K562 (cell line): ENCODE data around the gene ADAM10. TPM values are rescaled to one million over a fixed set of nuclear protein-coding genes. Genes with fewer than 3 reads are reported as not detected.

ENCODE experiments used
- BCOR ChIP-seq: fragments of 450-650 bp; IDR thresholded peaks from 2 replicates; pipeline ENCODE4 v1.6.1; 2016
- BRD4 ChIP-seq: fragments of 200-600 bp; sonication (generic); IDR thresholded peaks from 2 replicates; pipeline ENCODE4 v1.6.1; 2017; ENCODE audit warnings: inconsistent platforms
- ESRRB ChIP-seq: fragments of 250-450 bp; sonication (Bioruptor Pico); IDR thresholded peaks from 2 replicates; pipeline ENCODE4 v1.5.0; 2020; ENCODE audit warnings: mild to moderate bottlenecking, moderate library complexity, borderline replicate concordance
- ETV5 ChIP-seq: sonication (generic); formaldehyde crosslinking; IDR thresholded peaks from 2 replicates; pipeline ENCODE4 v1.4.0; 2020; ENCODE audit warnings: low read depth, mild to moderate bottlenecking, missing genetic modification reagents
- KDM1A ChIP-seq, 2 experiments: fragments of 450-650 bp; IDR thresholded peaks; 2 replicates each; pipeline ENCODE4 v1.6.1; 2016; ENCODE audit warnings: mild to moderate bottlenecking in 2 of 2
- PCBP1 ChIP-seq: fragments of 200-400 bp; formaldehyde crosslinking; IDR thresholded peaks from 2 replicates; pipeline ENCODE4 v1.6.1; 2018; ENCODE audit warnings: mild to moderate bottlenecking, low read depth, low read length; ENCODE audit not compliant: poor library complexity, severe bottlenecking
- PHF8 ChIP-seq: fragments of 200-600 bp; sonication (generic); IDR thresholded peaks from 2 replicates; pipeline ENCODE4 v1.6.1; 2012; ENCODE audit warnings: mixed run types, mild to moderate bottlenecking, inconsistent platforms, low read length, moderate library complexity, borderline replicate concordance
- POLR2G ChIP-seq: fragments of 200-400 bp; formaldehyde crosslinking; IDR thresholded peaks from 2 replicates; pipeline ENCODE4 v1.6.1; 2017; ENCODE audit warnings: low read depth, mild to moderate bottlenecking, antibody characterized with exemption, low read length, moderate library complexity
- POLR2H ChIP-seq: IDR thresholded peaks from 2 replicates; pipeline ENCODE4 v1.6.1; 2016; ENCODE audit warnings: missing genetic modification characterization, low read depth, mild to moderate bottlenecking, control low read depth, missing compliant biosample characterization, moderate library complexity
- RBM17 ChIP-seq: fragments of 200-400 bp; formaldehyde crosslinking; IDR thresholded peaks from 2 replicates; pipeline ENCODE4 v1.6.1; 2017; ENCODE audit warnings: low read depth, mild to moderate bottlenecking, low read length, borderline replicate concordance
- RBM25 ChIP-seq: fragments of 200-400 bp; formaldehyde crosslinking; IDR thresholded peaks from 2 replicates; pipeline ENCODE4 v1.6.1; 2018; ENCODE audit warnings: low read length, low read depth, moderate library complexity; ENCODE audit not compliant: severe bottlenecking
- SMARCE1 ChIP-seq: fragments of 450-650 bp; IDR thresholded peaks from 2 replicates; pipeline ENCODE4 v1.7.1; 2016; ENCODE audit warnings: mild to moderate bottlenecking
- TEAD4 ChIP-seq, 2 experiments: sonication (generic) in 1 of 2; formaldehyde crosslinking in 1 of 2; IDR thresholded peaks; 2 replicates each; pipeline versions ENCODE4 v1.6.1 to v1.8.0; 2012 to 2022; ENCODE audit warnings: borderline replicate concordance in 1 of 2, inconsistent platforms in 1 of 2, low read length in 1 of 2, mild to moderate bottlenecking in 1 of 2, missing genetic modification reagents in 1 of 2
- TRIM28 ChIP-seq: fragments of 450-650 bp; IDR thresholded peaks from 2 replicates; pipeline ENCODE4 v1.6.1; 2017
- ZBTB9 ChIP-seq: fragments of 450-650 bp; formaldehyde crosslinking; IDR thresholded peaks from 2 replicates; pipeline ENCODE4 v1.4.0; 2020; ENCODE audit warnings: mild to moderate bottlenecking, moderate library complexity
- ZNF184 ChIP-seq: sonication (generic); formaldehyde crosslinking; IDR thresholded peaks from 2 replicates; pipeline ENCODE4 v1.5.0; 2020; ENCODE audit warnings: missing genetic modification reagents
- ZNF274 ChIP-seq: IDR thresholded peaks from 2 replicates; pipeline ENCODE4 v1.6.1; 2011; ENCODE audit warnings: low read depth, mild to moderate bottlenecking, low read length, moderate library complexity, borderline replicate concordance
- polyA plus RNA-seq, 8 experiments: library from polyadenylated mRNA; depleted of rRNA in 4 of 8; stranded (reverse) in 5 of 8; unstranded in 3 of 8; fragments of >200 nt; fragmentation: Nextera tagmentation in 2 of 8; fragmentation: Illumina TruSeq in 1 of 8; extraction: Ambion mirVana in 2 of 8; extraction: Trizol in 1 of 8; gene quantifications; 2 replicates each; pipeline versions ENCODE4 v1.2.1 to v1.2.3, GENCODE V29; 2011 to 2014; ENCODE audit warnings: inconsistent platforms in 1 of 8, missing spikeins in 1 of 8
- total RNA-seq, 7 experiments: library from RNA; depleted of rRNA in 6 of 7; stranded (reverse); fragments of >200 nt in 6 of 7; fragmentation: Illumina TruSeq in 2 of 7; extraction: Trizol in 2 of 7; gene quantifications; 2 replicates each; pipeline versions ENCODE4 v1.2.1 to v1.2.3, GENCODE V29; 2011 to 2021; ENCODE audit warnings: low replicate concordance in 1 of 7
- TF ChIP-seq, protein P1 (sequence below): fragments of 450-650 bp; conservative IDR thresholded peaks from 2 replicates; pipeline ENCODE4 v1.6.1; 2016; ENCODE audit warnings: missing genetic modification characterization, low read depth, mild to moderate bottlenecking, control low read depth, missing compliant biosample characterization
- TF ChIP-seq, protein P2 (sequence below): sonication (generic); formaldehyde crosslinking; IDR thresholded peaks from 2 replicates; pipeline ENCODE4 v1.8.1; 2023; ENCODE audit warnings: mild to moderate bottlenecking, missing genetic modification reagents
- TF ChIP-seq, protein P3 (sequence below): fragments of 450-650 bp; IDR thresholded peaks from 2 replicates; pipeline ENCODE4 v1.6.1; 2016; ENCODE audit warnings: low read depth, mild to moderate bottlenecking, moderate library complexity
- TF ChIP-seq, protein P4 (sequence below): fragments of 450-650 bp; formaldehyde crosslinking; IDR thresholded peaks from 2 replicates; pipeline ENCODE4 v1.4.0; 2022; ENCODE audit warnings: mild to moderate bottlenecking, moderate library complexity
- TF ChIP-seq, protein P5 (sequence below): fragments of 250-450 bp; sonication (Bioruptor Pico); IDR thresholded peaks from 2 replicates; pipeline ENCODE4 v1.4.0; 2020; ENCODE audit warnings: borderline replicate concordance

ADAM10 gene
- total and polyA plus RNA-seq, 9 of the 15 experiments (the other 6 are each of a cell fraction or from before 2014, with no cell fraction given): 11.9 to 152 (median 57.3) TPM

GRCh38 chr15:58773024-58773423 is 23.5 kb upstream of the ADAM10 start (continued):
- TF ChIP-seq, protein P1, sequence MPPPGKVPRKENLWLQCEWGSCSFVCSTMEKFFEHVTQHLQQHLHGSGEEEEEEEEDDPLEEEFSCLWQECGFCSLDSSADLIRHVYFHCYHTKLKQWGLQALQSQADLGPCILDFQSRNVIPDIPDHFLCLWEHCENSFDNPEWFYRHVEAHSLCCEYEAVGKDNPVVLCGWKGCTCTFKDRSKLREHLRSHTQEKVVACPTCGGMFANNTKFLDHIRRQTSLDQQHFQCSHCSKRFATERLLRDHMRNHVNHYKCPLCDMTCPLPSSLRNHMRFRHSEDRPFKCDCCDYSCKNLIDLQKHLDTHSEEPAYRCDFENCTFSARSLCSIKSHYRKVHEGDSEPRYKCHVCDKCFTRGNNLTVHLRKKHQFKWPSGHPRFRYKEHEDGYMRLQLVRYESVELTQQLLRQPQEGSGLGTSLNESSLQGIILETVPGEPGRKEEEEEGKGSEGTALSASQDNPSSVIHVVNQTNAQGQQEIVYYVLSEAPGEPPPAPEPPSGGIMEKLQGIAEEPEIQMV (tag): no peak
- no peak for TF ChIP-seq PCBP1
- TF ChIP-seq ZBTB9 (CRISPR knock-in tag): no peak
- no peak for TF ChIP-seq ETV5
- TF ChIP-seq, protein P2, sequence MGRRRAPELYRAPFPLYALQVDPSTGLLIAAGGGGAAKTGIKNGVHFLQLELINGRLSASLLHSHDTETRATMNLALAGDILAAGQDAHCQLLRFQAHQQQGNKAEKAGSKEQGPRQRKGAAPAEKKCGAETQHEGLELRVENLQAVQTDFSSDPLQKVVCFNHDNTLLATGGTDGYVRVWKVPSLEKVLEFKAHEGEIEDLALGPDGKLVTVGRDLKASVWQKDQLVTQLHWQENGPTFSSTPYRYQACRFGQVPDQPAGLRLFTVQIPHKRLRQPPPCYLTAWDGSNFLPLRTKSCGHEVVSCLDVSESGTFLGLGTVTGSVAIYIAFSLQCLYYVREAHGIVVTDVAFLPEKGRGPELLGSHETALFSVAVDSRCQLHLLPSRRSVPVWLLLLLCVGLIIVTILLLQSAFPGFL (CRISPR knock-in tag): no peak
- TF ChIP-seq, protein P3, sequence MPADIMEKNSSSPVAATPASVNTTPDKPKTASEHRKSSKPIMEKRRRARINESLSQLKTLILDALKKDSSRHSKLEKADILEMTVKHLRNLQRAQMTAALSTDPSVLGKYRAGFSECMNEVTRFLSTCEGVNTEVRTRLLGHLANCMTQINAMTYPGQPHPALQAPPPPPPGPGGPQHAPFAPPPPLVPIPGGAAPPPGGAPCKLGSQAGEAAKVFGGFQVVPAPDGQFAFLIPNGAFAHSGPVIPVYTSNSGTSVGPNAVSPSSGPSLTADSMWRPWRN: no peak
- TF ChIP-seq ZNF274: no peak
- no peak for TF ChIP-seq ESRRB (CRISPR knock-in tag)
- no peak for TF ChIP-seq RBM17
- TF ChIP-seq TEAD4 (IDR thresholded peaks at IDR 0.05; ENCODE audit: low read length): no peak
- TF ChIP-seq TEAD4 (CRISPR knock-in tag; IDR thresholded peaks at IDR 0.05; ENCODE audit: borderline replicate concordance): no peak
- no peak for TF ChIP-seq POLR2H (tag)
- TF ChIP-seq PHF8: no peak
- TF ChIP-seq BCOR: 0 out of 2 replicates have a peak, but pooled peaks have one; percentile 43
- no peak for TF ChIP-seq SMARCE1
- peak; percentile 18 for TF ChIP-seq RBM25
- TF ChIP-seq TRIM28: no peak
- TF ChIP-seq POLR2G: no peak
- TF ChIP-seq, protein P4, sequence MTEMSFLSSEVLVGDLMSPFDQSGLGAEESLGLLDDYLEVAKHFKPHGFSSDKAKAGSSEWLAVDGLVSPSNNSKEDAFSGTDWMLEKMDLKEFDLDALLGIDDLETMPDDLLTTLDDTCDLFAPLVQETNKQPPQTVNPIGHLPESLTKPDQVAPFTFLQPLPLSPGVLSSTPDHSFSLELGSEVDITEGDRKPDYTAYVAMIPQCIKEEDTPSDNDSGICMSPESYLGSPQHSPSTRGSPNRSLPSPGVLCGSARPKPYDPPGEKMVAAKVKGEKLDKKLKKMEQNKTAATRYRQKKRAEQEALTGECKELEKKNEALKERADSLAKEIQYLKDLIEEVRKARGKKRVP (CRISPR knock-in tag): no peak
- no peak for TF ChIP-seq BRD4
- TF ChIP-seq ZNF184: no peak
- TF ChIP-seq, protein P5, sequence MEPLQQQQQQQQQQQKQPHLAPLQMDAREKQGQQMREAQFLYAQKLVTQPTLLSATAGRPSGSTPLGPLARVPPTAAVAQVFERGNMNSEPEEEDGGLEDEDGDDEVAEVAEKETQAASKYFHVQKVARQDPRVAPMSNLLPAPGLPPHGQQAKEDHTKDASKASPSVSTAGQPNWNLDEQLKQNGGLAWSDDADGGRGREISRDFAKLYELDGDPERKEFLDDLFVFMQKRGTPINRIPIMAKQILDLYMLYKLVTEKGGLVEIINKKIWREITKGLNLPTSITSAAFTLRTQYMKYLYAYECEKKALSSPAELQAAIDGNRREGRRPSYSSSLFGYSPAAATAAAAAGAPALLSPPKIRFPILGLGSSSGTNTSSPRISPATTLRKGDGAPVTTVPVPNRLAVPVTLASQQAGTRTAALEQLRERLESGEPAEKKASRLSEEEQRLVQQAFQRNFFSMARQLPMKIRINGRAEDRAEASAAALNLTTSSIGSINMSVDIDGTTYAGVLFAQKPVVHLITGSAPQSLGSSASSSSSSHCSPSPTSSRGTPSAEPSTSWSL: no peak
- TF ChIP-seq KDM1A (IDR thresholded peaks at IDR 0.05): peak in 1 of 2 experiments; percentile 28; a peak in 1 of 4 replicates
